ENCODE data around the gene PHLDB3.

GRCh38 chr19:43467730-43468129, 36.8 kb downstream of the PHLDB3 start:
- no peak for TF ChIP-seq CTCF (conservative IDR thresholded peaks at IDR 0.05; ENCODE audit: low read length)
- TF ChIP-seq EZH2phosphoT487 (IDR thresholded peaks at IDR 0.05; ENCODE audit: borderline replicate concordance): no peak

Data from Loucy (cell line).